ENCODE results near the gene IL1RL1. TPM values are rescaled to one million over a fixed set of nuclear protein-coding genes. Genes with fewer than 3 reads are reported as not detected.

Gene IL1RL1
- total RNA-seq, 1 experiment from 2014 or later, result 10.0 TPM

GRCh38 chr2:102284611-102285010 is 26.8 kb upstream of the IL1RL1 start:
- no TSS peak for BruUV-seq (replicated peaks)
- DNase-seq (ENCODE audit: unreplicated experiment), result no peak
- CTCF ChIA-PET, result interaction anchor here (0.6 to 0.8 kb wide), 2 partner anchors 45 to 277 kb away, joined by 3 to 4 read pairs; no protein-coding TSS in a partner anchor

GRCh38 chr2:102285368-102285767 is 26.0 kb upstream of the IL1RL1 start:
- Mint-ChIP-seq H3K4me3 (ENCODE audit: unreplicated experiment) (no peak overlapping the region), H3K9me3 (ENCODE audit: unreplicated experiment) (no peaks in the 10 kb centered on the region), H3K4me1 (ENCODE audit: insufficient read depth, unreplicated experiment) (no peaks in the 10 kb centered on the region), H3K36me3 (ENCODE audit: insufficient read depth, unreplicated experiment) (no peaks in the 10 kb centered on the region), H3K27ac (ENCODE audit: low read depth, unreplicated experiment) (no peak overlapping the region), H3K27me3 (ENCODE audit: insufficient read depth, unreplicated experiment) (no peaks in the 10 kb centered on the region)
- TF ChIP-seq CTCF (IDR thresholded peaks at IDR 0.05; ENCODE audit: unreplicated experiment), result no peak
- DNase-seq (ENCODE audit: unreplicated experiment), result no peak
- ChIA-PET POLR2A (interaction anchor here (1.3 kb wide), 1 partner anchor 8 kb away, joined by 3 read pairs; no protein-coding TSS in a partner anchor), CTCF (interaction anchor here (0.6 to 0.9 kb wide), 4 partner anchors 9 to 276 kb away, joined by 3 to 5 read pairs (median 4); no protein-coding TSS in a partner anchor)
- no TSS peak for BruUV-seq (replicated peaks)
- intact Hi-C loops (cut with micrococcal nuclease), result no loop called here

More at GRCh38 chr2:102284611-102285010, 26.8 kb upstream of the IL1RL1 start:
- Mint-ChIP-seq H3K27ac (ENCODE audit: low read depth, unreplicated experiment) (no peak overlapping the region), H3K4me1 (ENCODE audit: insufficient read depth, unreplicated experiment) (no peaks in the 10 kb centered on the region), H3K9me3 (ENCODE audit: unreplicated experiment) (no peaks in the 10 kb centered on the region), H3K36me3 (ENCODE audit: insufficient read depth, unreplicated experiment) (no peaks in the 10 kb centered on the region), H3K4me3 (ENCODE audit: unreplicated experiment) (no peak overlapping the region), H3K27me3 (ENCODE audit: insufficient read depth, unreplicated experiment) (no peaks in the 10 kb centered on the region)
- no peak for TF ChIP-seq CTCF (IDR thresholded peaks at IDR 0.05; ENCODE audit: unreplicated experiment)
- POLR2A ChIA-PET, result interaction anchor here (0.6 to 1.3 kb wide), 2 partner anchors 9 to 221 kb away, joined by 3 read pairs; no protein-coding TSS in a partner anchor
- intact Hi-C loops (cut with micrococcal nuclease), result no loop called here

- ChIA-PET CTCF (interaction anchor here (0.7 to 0.9 kb wide), 3 partner anchors 9 to 57 kb away, joined by 3 to 4 read pairs (median 3); no protein-coding TSS in a partner anchor), POLR2A (interaction anchor here (0.8 to 1.3 kb wide), 2 partner anchors 8 to 11 kb away, joined by 3 read pairs; no protein-coding TSS in a partner anchor)
- H3K27ac Mint-ChIP-seq (ENCODE audit: low read depth, unreplicated experiment), result no peak overlapping the region
- no peaks in the 10 kb centered on the region for H3K36me3 Mint-ChIP-seq (ENCODE audit: insufficient read depth, unreplicated experiment)
- H3K4me3 Mint-ChIP-seq (ENCODE audit: unreplicated experiment), result no peak overlapping the region
- no peaks in the 10 kb centered on the region for H3K9me3 Mint-ChIP-seq (ENCODE audit: unreplicated experiment)
- BruUV-seq (replicated peaks), result no TSS peak
- H3K4me1 Mint-ChIP-seq (ENCODE audit: insufficient read depth, unreplicated experiment), result no peaks in the 10 kb centered on the region
- intact Hi-C loops (cut with micrococcal nuclease), result no loop called here
- H3K27me3 Mint-ChIP-seq (ENCODE audit: insufficient read depth, unreplicated experiment), result no peaks in the 10 kb centered on the region
- no peak for DNase-seq (ENCODE audit: unreplicated experiment)
- TF ChIP-seq CTCF (IDR thresholded peaks at IDR 0.05; ENCODE audit: unreplicated experiment), result no peak
These were observed 25.3 kb upstream of the IL1RL1 start for GRCh38 chr2:102286041-102286440.

GRCh38 chr2:102289129-102289528 is 22.2 kb upstream of the IL1RL1 start:
- Mint-ChIP-seq H3K4me1 (ENCODE audit: insufficient read depth, unreplicated experiment) (no peaks in the 10 kb centered on the region), H3K27me3 (ENCODE audit: insufficient read depth, unreplicated experiment) (no peaks in the 10 kb centered on the region), H3K4me3 (ENCODE audit: unreplicated experiment) (no peak overlapping the region), H3K9me3 (ENCODE audit: unreplicated experiment) (no peaks in the 10 kb centered on the region), H3K36me3 (ENCODE audit: insufficient read depth, unreplicated experiment) (no peaks in the 10 kb centered on the region), H3K27ac (ENCODE audit: low read depth, unreplicated experiment) (no peak overlapping the region)
- CTCF ChIA-PET, result interaction anchor here (0.8 to 0.9 kb wide), 2 partner anchors 48 to 123 kb away, joined by 3 to 4 read pairs; no protein-coding TSS in a partner anchor
- POLR2A ChIA-PET, result no interaction called here
- TF ChIP-seq CTCF (IDR thresholded peaks at IDR 0.05; ENCODE audit: unreplicated experiment), result no peak
- peak; percentile 29 for DNase-seq (ENCODE audit: unreplicated experiment)
- no TSS peak for BruUV-seq (replicated peaks)
- intact Hi-C loops (cut with micrococcal nuclease), result no loop called here

Data from MCF 10A (cell line).